WTC11 (cell line): ENCODE results near the gene RBM26. TPM values are rescaled to one million over a fixed set of nuclear protein-coding genes. Genes with fewer than 3 reads are reported as not detected.

Experiments
- ATAC-seq: fragments of 200-7000 bp; cut with Tn5 transposase; 2 replicates; pipeline ENCODE4 v1.10.0; 2021; ENCODE audit warnings: mild to moderate bottlenecking, moderate library complexity
- CTCF ChIA-PET: fragments of 300-600 bp; sonication (Branson Sonifier 250); formaldehyde crosslinking; loops from one replicate; lab custom pipeline; 2021; ENCODE audit warnings: antibody characterized with exemption; lab: Charles Lee
- POLR2A ChIA-PET: fragments of 350-600 bp; sonication (Branson Sonifier 250); formaldehyde crosslinking; loops from one replicate; lab custom pipeline; 2021; ENCODE audit warnings: antibody characterized with exemption; lab: Charles Lee
- DNase-seq: peaks from one replicate; pipeline ENCODE4 v3.0.0; 2021; ENCODE audit warnings: low spot score
- H3K27ac Mint-ChIP-seq: 2 replicates; pipeline ENCODE4 v1.8.0; 2021; ENCODE audit warnings: mixed read lengths
- H3K27me3 Mint-ChIP-seq: 2 replicates; pipeline ENCODE4 v1.8.0; 2021; ENCODE audit warnings: low read depth, mild to moderate bottlenecking, moderate library complexity, mixed read lengths
- H3K36me3 Mint-ChIP-seq: 2 replicates; pipeline ENCODE4 v1.8.0; 2021; ENCODE audit warnings: mixed read lengths
- H3K4me1 Mint-ChIP-seq: 2 replicates; pipeline ENCODE4 v1.8.0; 2022; ENCODE audit warnings: mixed read lengths
- H3K4me3 Mint-ChIP-seq: 2 replicates; pipeline ENCODE4 v1.8.0; 2021; ENCODE audit warnings: mild to moderate bottlenecking, moderate library complexity, mixed read lengths
- H3K9me3 Mint-ChIP-seq: 2 replicates; pipeline ENCODE4 v1.8.0; 2021; ENCODE audit warnings: mixed read lengths
- AFF4 ChIP-seq: sonication (generic); formaldehyde crosslinking; IDR thresholded peaks from 2 replicates; pipeline ENCODE4 v1.8.1; 2023; ENCODE audit warnings: mild to moderate bottlenecking, missing genetic modification reagents, borderline replicate concordance
- ARID4B ChIP-seq: sonication (generic); formaldehyde crosslinking; IDR thresholded peaks from 2 replicates; pipeline ENCODE4 v1.8.0; 2023; ENCODE audit warnings: missing genetic modification reagents, mild to moderate bottlenecking, borderline replicate concordance
- CBFB ChIP-seq: sonication (generic); formaldehyde crosslinking; IDR thresholded peaks from 2 replicates; pipeline ENCODE4 v1.8.1; 2022; ENCODE audit warnings: mild to moderate bottlenecking, low read depth, missing genetic modification reagents
- IRF1 ChIP-seq: sonication (generic); formaldehyde crosslinking; IDR thresholded peaks from 2 replicates; pipeline ENCODE4 v1.8.0; 2023; ENCODE audit warnings: missing genetic modification reagents
- KAT7 ChIP-seq: sonication (generic); formaldehyde crosslinking; IDR thresholded peaks from 2 replicates; pipeline ENCODE4 v1.8.1; 2023; ENCODE audit warnings: missing genetic modification reagents, mild to moderate bottlenecking, borderline replicate concordance
- NFATC4 ChIP-seq: fragments of 250-450 bp; sonication (Bioruptor Pico); IDR thresholded peaks from 2 replicates; pipeline ENCODE4 v1.9.0; 2021; ENCODE audit warnings: mild to moderate bottlenecking
- SMAD4 ChIP-seq: sonication (generic); formaldehyde crosslinking; IDR thresholded peaks from 2 replicates; pipeline ENCODE4 v1.8.0; 2022; ENCODE audit warnings: mild to moderate bottlenecking, missing genetic modification reagents
- TP53 ChIP-seq: sonication (generic); formaldehyde crosslinking; IDR thresholded peaks from 2 replicates; pipeline ENCODE4 v1.8.1; 2023; ENCODE audit warnings: mild to moderate bottlenecking, missing genetic modification reagents
- ZNF263 ChIP-seq: sonication (generic); formaldehyde crosslinking; IDR thresholded peaks from 2 replicates; pipeline ENCODE4 v1.8.1; 2022; ENCODE audit warnings: low read depth, mild to moderate bottlenecking, moderate library complexity, missing genetic modification reagents
- ZNF317 ChIP-seq: sonication (generic); formaldehyde crosslinking; IDR thresholded peaks from 2 replicates; pipeline ENCODE4 v1.8.1; 2023; ENCODE audit warnings: low read depth, mild to moderate bottlenecking, moderate library complexity, missing genetic modification reagents, borderline replicate concordance
- ZNF423 ChIP-seq: fragments of 250-450 bp; sonication (Bioruptor Pico); IDR thresholded peaks from 2 replicates; pipeline ENCODE4 v2.1.2; 2022; ENCODE audit warnings: mild to moderate bottlenecking, moderate library complexity
- total RNA-seq: library from RNA; stranded (reverse); gene quantifications from 3 replicates; pipeline ENCODE4 v1.2.3, GENCODE V29; 2021
- TF ChIP-seq, protein P1 (sequence below): sonication (generic); formaldehyde crosslinking; conservative IDR thresholded peaks from 2 replicates; pipeline ENCODE4 v1.8.1; 2022; ENCODE audit warnings: mild to moderate bottlenecking, missing genetic modification reagents
- TF ChIP-seq, protein P2 (sequence below): fragments of 250-450 bp; sonication (Bioruptor Pico); IDR thresholded peaks from 2 replicates; pipeline ENCODE4 v2.1.2; 2022; ENCODE audit warnings: mild to moderate bottlenecking, moderate library complexity
- TF ChIP-seq, protein P3 (sequence below): fragments of 250-450 bp; sonication (Bioruptor Pico); IDR thresholded peaks from 2 replicates; pipeline ENCODE4 v1.9.0; 2021; ENCODE audit warnings: mild to moderate bottlenecking

RBM26 gene
- total RNA-seq, 1 experiment from 2014 or later: 64.1 TPM

- Mint-ChIP-seq H3K27me3 (no peaks in the 10 kb centered on the region), H3K36me3 (peaks cover 6% of the 10 kb centered on the region; the same call in 1 of the 2 replicates), H3K4me3 (no peak overlapping the region), H3K4me1 (peaks cover 19% of the 10 kb centered on the region), H3K9me3 (peaks cover 5% of the 10 kb centered on the region), H3K27ac (no peak overlapping the region)
- ChIA-PET CTCF (interaction anchor here (1.4 to 1.6 kb wide), 2 partner anchors 81 to 116 kb away, joined by 4 to 5 read pairs; no protein-coding TSS in a partner anchor), POLR2A (no interaction called here)
- TF ChIP-seq ZNF263 (no peak), ZNF317 (no peak), SMAD4 (no peak), ZNF423 (no peak), NFATC4 (no peak), CBFB (CRISPR knock-in tag) (no peak)
- TF ChIP-seq, protein P1, sequence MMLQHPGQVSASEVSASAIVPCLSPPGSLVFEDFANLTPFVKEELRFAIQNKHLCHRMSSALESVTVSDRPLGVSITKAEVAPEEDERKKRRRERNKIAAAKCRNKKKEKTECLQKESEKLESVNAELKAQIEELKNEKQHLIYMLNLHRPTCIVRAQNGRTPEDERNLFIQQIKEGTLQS: no peak
- DNase-seq (no peak), ATAC-seq (no peak)
Measured at GRCh38 chr13:79307433-79307861, 98.6 kb downstream of the RBM26 start.

DNA sequence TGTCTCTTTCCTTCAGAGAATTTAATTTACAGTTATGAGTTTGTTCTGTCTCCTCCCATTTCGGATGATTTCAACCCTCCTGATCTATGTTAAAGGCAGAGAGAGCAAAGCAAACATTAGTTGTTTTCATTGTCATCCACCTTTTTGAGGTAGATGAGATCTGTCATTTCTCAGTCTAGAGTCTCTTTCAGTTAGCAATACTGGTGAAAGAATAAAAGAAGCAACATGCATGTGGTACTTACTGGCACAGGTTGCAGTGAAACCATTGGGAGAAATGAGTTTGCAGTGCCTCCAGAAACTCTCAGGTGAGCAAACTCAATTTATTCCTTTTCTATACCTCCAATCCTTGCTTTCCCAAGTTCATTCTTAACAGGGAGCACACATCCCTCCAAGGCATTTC lies 99.4 kb downstream of the RBM26 start:
- H3K9me3 Mint-ChIP-seq: peaks cover 5% of the 10 kb centered on the region
- H3K4me3 Mint-ChIP-seq: no peak overlapping the region
- no peak for TF ChIP-seq ARID4B (CRISPR knock-in tag)
- TF ChIP-seq, protein P2, sequence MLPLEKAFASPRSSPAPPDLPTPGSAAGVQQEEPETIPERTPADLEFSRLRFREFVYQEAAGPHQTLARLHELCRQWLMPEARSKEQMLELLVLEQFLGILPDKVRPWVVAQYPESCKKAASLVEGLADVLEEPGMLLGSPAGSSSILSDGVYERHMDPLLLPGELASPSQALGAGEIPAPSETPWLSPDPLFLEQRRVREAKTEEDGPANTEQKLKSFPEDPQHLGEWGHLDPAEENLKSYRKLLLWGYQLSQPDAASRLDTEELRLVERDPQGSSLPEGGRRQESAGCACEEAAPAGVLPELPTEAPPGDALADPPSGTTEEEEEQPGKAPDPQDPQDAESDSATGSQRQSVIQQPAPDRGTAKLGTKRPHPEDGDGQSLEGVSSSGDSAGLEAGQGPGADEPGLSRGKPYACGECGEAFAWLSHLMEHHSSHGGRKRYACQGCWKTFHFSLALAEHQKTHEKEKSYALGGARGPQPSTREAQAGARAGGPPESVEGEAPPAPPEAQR (CRISPR knock-in tag): no peak
- TF ChIP-seq KAT7 (CRISPR knock-in tag): no peak
- POLR2A ChIA-PET: no interaction called here
- peaks cover 16% of the 10 kb centered on the region for H3K4me1 Mint-ChIP-seq
- H3K27ac Mint-ChIP-seq: no peak overlapping the region
- CTCF ChIA-PET: no interaction called here
- H3K27me3 Mint-ChIP-seq: no peaks in the 10 kb centered on the region
- no peak for ATAC-seq
- DNase-seq: no peak
- H3K36me3 Mint-ChIP-seq: peaks cover 13% of the 10 kb centered on the region; the same call in 1 of the 2 replicates

GRCh38 chr13:79297128-79297527 lies 108.9 kb downstream of the RBM26 start:
- Mint-ChIP-seq H3K4me3 (no peak overlapping the region), H3K36me3 (peaks cover 5% of the 10 kb centered on the region; the same call in 1 of the 2 replicates), H3K4me1 (peaks cover 4% of the 10 kb centered on the region), H3K27ac (no peak overlapping the region), H3K27me3 (peaks cover 5% of the 10 kb centered on the region; the same call in 1 of the 2 replicates), H3K9me3 (peaks cover 5% of the 10 kb centered on the region)
- POLR2A ChIA-PET: no interaction called here
- ATAC-seq (no peak), DNase-seq (no peak)
- CTCF ChIA-PET: interaction anchor here (0.6 to 1.1 kb wide), 4 partner anchors 9 to 211 kb away, joined by 3 to 8 read pairs (median 3); no protein-coding TSS in a partner anchor
- TF ChIP-seq, protein P3, sequence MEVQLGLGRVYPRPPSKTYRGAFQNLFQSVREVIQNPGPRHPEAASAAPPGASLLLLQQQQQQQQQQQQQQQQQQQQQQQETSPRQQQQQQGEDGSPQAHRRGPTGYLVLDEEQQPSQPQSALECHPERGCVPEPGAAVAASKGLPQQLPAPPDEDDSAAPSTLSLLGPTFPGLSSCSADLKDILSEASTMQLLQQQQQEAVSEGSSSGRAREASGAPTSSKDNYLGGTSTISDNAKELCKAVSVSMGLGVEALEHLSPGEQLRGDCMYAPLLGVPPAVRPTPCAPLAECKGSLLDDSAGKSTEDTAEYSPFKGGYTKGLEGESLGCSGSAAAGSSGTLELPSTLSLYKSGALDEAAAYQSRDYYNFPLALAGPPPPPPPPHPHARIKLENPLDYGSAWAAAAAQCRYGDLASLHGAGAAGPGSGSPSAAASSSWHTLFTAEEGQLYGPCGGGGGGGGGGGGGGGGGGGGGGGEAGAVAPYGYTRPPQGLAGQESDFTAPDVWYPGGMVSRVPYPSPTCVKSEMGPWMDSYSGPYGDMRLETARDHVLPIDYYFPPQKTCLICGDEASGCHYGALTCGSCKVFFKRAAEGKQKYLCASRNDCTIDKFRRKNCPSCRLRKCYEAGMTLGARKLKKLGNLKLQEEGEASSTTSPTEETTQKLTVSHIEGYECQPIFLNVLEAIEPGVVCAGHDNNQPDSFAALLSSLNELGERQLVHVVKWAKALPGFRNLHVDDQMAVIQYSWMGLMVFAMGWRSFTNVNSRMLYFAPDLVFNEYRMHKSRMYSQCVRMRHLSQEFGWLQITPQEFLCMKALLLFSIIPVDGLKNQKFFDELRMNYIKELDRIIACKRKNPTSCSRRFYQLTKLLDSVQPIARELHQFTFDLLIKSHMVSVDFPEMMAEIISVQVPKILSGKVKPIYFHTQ (CRISPR knock-in tag): no peak
- TF ChIP-seq TP53 (no peak), IRF1 (CRISPR knock-in tag) (no peak), AFF4 (no peak)
